ENCODE results near the gene MRFAP1L1.

DNA sequence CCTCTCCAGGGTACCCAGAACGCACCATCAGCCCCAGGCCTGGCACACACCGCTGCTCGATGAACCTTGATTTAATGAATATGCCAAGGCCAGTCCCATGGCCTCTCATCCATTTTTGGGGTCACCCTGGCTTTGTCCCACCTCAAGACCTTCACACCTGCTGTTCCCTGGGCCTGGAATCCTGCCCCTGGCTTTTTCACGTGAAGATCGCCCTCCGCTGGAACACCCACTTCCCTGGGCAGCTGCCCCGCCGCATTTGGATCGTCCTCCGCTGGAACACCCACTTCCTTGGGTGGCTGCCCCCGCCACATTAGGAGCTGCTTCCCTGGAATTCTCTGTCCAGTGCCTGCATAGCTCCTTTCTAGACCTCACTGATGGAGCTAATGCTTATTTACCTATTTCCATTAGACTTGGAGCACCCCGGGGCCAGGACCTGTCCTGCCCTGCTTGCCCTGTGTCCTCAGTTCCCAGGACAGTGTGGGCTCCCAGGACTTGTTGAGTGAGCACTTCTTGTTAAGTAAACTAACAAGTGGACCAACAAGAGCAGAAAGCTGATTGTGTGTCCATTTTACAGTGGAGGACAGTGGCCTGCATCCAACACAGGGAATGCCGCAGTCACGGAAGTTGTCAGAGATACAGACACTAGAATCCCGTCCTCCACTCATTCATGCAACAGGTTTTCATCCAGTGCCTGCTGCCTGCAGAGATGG, 18.8 kb upstream of the MRFAP1L1 start:
- TF ChIP-seq, protein P1, sequence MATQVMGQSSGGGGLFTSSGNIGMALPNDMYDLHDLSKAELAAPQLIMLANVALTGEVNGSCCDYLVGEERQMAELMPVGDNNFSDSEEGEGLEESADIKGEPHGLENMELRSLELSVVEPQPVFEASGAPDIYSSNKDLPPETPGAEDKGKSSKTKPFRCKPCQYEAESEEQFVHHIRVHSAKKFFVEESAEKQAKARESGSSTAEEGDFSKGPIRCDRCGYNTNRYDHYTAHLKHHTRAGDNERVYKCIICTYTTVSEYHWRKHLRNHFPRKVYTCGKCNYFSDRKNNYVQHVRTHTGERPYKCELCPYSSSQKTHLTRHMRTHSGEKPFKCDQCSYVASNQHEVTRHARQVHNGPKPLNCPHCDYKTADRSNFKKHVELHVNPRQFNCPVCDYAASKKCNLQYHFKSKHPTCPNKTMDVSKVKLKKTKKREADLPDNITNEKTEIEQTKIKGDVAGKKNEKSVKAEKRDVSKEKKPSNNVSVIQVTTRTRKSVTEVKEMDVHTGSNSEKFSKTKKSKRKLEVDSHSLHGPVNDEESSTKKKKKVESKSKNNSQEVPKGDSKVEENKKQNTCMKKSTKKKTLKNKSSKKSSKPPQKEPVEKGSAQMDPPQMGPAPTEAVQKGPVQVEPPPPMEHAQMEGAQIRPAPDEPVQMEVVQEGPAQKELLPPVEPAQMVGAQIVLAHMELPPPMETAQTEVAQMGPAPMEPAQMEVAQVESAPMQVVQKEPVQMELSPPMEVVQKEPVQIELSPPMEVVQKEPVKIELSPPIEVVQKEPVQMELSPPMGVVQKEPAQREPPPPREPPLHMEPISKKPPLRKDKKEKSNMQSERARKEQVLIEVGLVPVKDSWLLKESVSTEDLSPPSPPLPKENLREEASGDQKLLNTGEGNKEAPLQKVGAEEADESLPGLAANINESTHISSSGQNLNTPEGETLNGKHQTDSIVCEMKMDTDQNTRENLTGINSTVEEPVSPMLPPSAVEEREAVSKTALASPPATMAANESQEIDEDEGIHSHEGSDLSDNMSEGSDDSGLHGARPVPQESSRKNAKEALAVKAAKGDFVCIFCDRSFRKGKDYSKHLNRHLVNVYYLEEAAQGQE (IDR thresholded peaks at IDR 0.05; ENCODE audit: unreplicated experiment): no peak
- TF ChIP-seq EZH2 (IDR thresholded peaks at IDR 0.05; ENCODE audit: low read depth, unreplicated experiment): no peak
